ENCODE measurements around the gene CD82.
"Not testable (repeated sequence)": the region's sequence is repeated elsewhere in the genome, so short reads cannot be mapped to it uniquely, and the experiment has no call there.

The CD82 gene

GRCh38 chr11:44628730-44629700, 63.6 kb downstream of the CD82 start:
- DNase-seq (ENCODE audit: low read depth in 2 of 2, low spot score in 1 of 2), result no peak

GRCh38 chr11:44629732-44630345, 64.4 kb downstream of the CD82 start:
- no peak for DNase-seq (ENCODE audit: low read depth in 2 of 2, low spot score in 1 of 2)

DNA sequence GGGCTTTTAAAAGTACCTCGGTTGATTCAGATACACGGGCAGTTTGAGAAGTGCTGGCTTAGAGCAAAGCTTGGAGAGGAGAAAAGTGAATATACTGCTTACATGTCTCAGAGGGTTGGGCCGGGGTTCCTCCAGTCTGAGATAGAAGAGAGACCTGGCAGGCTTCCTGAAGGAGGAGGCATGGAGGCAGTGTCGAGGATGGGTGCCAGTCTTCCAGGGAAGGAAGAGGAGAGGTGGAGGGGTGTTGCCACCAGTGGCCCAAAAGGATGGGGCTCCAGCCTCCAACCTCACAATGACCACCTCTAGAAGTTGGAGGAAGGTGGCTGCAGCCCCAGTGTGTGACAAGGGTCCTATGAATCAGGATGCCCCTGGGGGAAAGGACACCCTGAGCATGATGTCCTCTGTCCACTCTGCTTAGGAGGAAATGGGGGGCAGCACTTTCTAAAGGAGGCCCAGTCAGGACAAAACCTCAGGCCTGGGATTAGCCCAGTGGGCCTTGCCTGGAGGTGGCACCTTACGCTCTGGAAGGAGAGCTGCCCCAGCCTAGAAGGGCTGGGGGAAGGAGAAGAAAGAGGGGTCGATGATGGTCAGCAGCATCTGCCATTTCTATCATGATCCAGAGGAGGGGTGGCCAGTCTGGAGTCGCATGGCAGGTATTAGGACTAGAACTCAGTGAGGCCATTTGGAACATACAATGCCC, 65.2 kb downstream of the CD82 start:
- no peak for DNase-seq (ENCODE audit: low read depth in 2 of 2, low spot score in 1 of 2)

DNA sequence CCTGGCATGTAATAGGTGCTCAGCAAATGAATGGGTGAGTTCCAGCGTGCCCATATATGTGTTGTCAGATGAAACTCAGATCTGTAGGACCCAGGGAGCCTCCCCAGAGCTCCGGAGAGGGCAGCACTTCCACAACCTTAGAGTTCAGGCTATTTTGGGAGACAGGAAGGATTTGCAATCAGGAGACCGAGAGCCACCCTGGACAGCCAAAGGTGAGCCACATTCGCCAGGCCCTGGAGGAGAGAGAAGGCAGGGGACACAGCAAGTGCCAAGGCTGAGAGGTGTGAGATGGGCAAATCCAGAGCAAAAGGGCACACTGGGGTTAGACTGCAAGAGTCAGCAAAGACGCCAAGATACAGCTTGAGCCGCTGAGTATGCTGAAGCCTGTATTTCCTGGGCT, 66.4 kb downstream of the CD82 start:
- no peak for DNase-seq (ENCODE audit: low read depth in 2 of 2, low spot score in 1 of 2)

DNA sequence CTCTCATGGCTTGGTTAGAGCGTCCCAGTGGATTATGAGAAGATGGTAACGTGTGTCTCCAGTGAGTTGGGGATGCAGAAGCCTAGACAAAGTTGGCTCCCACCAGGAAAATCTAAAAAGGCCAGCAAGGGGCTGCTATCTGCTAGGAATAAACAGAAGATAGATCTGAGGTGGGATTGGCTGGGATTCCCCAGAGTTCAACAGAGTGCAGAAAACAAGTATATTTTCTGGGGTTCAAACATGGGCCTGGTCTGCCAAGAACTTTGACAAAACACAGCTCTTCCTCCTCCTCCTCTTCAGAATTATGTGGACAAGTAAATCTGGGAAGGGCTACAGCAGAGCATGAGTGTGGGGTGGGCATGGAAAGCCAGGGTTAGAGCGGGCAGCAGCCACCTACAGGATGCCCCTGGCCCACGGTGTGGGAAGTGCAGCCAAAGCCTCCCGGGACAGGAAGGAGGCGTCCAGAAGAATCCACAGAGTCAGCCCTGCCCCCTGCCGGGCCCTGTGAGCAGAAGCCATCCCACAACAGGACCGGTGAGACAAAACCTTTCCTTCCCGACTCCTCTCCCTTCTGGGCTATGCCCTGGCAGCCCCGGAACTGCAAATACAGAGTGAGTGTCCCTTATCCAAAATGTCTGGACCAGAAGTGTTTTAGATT, 67.1 kb downstream of the CD82 start:
- DNase-seq (ENCODE audit: low read depth in 2 of 2, low spot score in 1 of 2), result no peak

GRCh38 chr11:44633641-44634040, 68.2 kb downstream of the CD82 start:
- DNase-seq (ENCODE audit: low read depth in 2 of 2, low spot score in 1 of 2), result no peak

GRCh38 chr11:44634401-44635281, 69.2 kb downstream of the CD82 start:
- no peak for DNase-seq (ENCODE audit: low read depth in 2 of 2, low spot score in 1 of 2)

DNA sequence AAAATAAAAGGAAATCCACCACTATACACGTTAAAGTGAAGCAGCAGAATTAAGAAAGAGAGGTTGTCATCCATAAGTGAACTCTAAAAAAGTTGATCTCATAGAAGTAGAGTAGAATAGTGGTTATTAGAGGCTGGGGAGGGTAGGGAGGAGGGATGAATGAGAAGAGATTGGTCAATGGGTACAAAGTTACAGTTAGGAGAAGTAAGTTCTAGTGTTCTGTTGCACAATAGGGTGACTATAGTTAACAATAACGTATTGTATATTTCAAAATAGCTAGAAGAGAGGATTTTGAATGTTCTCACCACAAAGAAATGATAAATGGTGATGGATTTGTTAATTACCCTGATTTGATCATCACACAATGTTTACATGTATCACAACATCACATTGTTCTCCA, 72.0 kb downstream of the CD82 start:
- DNase-seq (ENCODE audit: low read depth in 2 of 2, low spot score in 1 of 2), result no peak

DNA sequence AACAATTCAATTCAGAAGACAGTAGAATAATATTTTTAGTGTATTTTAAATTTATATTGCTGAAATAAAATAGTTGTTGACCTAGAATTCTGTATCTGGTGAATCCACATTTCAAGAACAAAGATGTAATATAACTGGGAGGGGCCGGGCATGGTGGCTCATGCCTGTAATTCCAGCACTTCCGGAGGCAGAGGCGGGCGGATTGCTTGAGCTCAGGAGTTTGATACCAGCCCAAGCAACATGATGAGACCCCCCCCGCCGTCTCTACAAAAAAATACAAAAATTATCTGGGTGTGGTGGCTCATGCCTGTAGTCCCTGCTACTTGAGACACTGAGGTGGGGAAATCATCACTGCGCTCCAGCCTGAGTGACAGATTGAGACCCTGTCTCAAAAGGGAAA, 72.6 kb downstream of the CD82 start:
- DNase-seq (ENCODE audit: low read depth in 2 of 2, low spot score in 1 of 2), result no peak

DNA sequence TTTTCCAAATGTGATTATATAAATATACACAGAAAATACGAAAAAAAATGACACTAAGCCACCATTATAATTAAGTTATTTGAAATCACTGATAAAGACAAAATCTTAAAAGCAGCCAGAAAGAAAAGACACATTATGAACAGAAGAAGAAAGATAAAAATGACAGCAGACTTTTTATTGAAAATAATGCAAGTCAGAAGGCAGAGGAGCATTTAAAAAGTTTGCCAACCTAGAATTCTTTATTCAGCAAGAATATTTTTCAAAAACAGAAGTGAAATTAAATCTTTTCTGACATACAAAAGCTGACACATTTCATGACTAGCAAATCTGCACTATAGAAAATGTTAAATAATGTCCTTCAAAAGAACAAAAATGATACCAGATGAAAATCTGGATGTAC, 77.8 kb downstream of the CD82 start:
- no peak for DNase-seq (ENCODE audit: low read depth in 2 of 2, low spot score in 1 of 2)

- DNase-seq (ENCODE audit: low read depth in 2 of 2, low spot score in 1 of 2), result no peak
These were observed 80.4 kb downstream of the CD82 start for GRCh38 chr11:44645827-44646226.

DNA sequence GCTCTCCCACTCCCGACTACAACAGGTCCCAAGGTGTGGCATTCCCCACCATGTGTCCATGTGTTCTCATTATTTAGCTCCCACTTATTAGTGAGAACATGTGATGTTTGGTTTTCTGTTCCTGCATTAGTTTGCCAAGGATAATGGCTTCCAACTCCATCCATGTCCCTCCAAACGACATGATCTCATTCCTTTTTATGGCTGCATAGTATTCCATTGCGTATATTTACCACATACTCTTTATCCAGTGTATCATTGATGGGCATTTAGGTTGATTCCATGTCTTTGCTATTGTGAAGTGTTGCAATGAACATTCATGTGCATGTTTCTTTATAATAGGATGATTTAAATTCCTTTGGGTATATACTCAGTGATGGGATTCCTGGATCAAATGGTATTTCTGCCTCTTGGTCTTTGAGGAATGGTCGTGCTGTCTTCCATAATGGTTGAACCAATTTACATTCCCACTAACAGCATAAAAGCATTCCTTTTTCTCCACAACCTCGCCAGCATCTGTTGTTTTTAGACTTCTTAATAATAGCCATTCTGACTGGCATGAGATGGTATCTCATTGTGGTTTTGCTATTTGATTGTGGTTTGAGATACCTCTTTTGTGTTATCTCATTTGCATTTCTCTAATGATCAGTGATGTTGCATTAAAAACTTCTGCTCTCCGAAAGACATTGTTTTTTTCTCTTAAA, 81.9 kb downstream of the CD82 start:
- not testable (repeated sequence) for DNase-seq (ENCODE audit: low read depth in 2 of 2, low spot score in 1 of 2)

DNA sequence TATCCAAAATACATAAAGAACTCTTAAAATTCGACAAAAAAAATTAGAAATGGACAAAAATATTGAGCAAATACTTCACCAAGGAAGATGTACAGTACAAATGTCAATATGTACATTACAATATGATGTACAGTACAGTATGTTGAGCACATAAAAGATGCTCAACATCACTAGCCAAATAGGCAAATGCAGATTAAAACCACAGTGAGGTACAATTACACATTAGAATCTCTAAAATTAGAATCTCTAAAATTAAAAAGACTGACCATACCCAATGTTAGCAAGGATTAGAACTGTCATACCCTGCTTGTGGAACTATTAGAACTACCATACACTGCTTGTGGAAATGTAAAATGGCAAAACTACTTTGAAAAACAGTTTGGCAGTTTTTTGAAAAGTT, 82.6 kb downstream of the CD82 start:
- no peak for DNase-seq (ENCODE audit: low read depth in 2 of 2, low spot score in 1 of 2)

DNA sequence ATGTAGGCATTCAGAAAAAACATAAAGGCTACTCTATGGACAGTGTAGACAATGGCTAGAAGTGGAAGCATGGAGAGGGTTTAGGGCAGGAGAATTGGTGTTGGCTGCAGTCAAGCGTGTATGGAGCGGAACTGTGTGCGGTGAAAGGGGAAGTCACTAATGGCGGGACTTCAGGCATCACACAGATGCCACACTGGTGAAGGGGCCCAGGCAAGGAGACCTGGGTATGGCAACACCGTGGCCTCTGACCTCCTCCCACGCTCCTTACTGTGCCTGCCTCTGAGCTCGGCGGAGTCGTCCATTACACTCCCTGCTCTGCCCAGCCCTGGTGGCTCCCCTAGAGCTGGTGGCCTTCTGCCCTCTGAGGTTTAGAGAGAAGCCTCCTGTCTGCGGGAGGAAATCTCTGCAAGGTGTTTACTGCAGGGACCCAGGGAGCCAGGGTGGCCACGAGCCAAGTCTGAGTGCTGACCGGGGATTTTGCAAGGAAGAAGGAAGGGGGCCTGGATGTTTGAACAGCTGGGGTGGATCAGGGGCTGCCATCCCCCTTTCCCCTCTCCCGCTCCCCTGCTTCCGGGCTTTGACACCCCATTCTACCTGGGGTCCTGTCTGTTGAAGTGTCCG, 86.2 kb downstream of the CD82 start:
- no peak for DNase-seq (ENCODE audit: low read depth in 2 of 2, low spot score in 1 of 2)

DNA sequence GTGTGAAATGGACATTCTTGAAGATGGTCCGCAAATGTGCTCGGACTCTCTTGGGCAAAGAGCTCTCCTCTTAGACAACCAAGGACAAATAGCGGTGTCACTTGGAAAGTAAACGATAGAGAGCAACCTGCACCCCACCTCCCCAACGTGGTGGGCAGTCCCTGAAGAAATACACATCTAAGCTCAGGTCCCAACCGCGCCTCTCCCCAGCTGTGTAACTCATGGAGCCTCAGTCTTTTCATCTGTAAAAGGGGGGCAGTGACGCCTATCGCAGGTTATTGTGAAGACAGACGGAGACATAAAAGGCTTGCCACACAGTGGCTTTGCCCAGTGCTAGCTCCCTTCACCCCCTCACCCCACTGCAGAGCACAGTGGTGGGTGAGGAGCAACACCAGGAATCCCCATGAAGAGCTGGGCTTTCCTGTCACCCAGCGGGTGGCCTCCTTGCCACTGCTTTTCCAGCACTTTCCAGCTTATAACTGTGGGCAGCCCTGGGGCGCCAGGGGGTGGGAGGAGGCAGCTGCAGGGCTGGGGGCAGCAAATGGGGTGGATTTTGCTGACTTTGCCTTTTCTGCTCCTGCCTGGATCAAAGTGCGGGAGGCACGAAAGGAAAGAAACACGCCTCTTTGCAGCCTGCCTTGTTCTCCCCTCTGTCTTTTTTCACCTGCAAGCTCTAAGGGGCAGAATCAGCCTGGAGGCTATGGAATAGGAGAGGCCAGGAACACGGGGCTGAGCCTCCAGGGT, 87.6 kb downstream of the CD82 start:
- no peak for DNase-seq (ENCODE audit: low read depth in 2 of 2, low spot score in 1 of 2)

GRCh38 chr11:44654057-44654456, 88.6 kb downstream of the CD82 start:
- DNase-seq (ENCODE audit: low read depth in 2 of 2, low spot score in 1 of 2), result no peak

GRCh38 chr11:44654596-44654995, 89.1 kb downstream of the CD82 start:
- no peak for DNase-seq (ENCODE audit: low read depth in 2 of 2, low spot score in 1 of 2)

GRCh38 chr11:44657836-44658505, 92.5 kb downstream of the CD82 start:
- DNase-seq (ENCODE audit: low read depth in 2 of 2, low spot score in 1 of 2), result no peak

Data from stimulated activated CD8-positive, alpha-beta memory T cell treated with anti-CD3 and anti-CD28 coated beads, Interleukin-4, amount 100 ng/mL, for 4 hours (primary cell).